Gastroesophageal sphincter (tissue), 4 donors: ENCODE results near the gene RNF144A. TPM values are rescaled to one million over a fixed set of nuclear protein-coding genes. Genes with fewer than 3 reads are reported as not detected.
A peak's percentile ranks its signal among the peaks of the same experiment; 100 is the strongest.

Experiments
- ATAC-seq: fragments of 150-250 bp; one replicate; pipeline ENCODE4 v1.9.1; 2016; ENCODE audit warnings: mild to moderate bottlenecking, moderate library complexity
- H3K27ac ChIP-seq, 4 donors: fragments of 200-600 bp; sonication (generic) in 3 of 4; 1 replicate in 3 of 4; 2 replicates in 1 of 4; pipeline ENCODE4 v1.5.1; 2016 to 2019
- H3K27me3 ChIP-seq: fragments of 200-600 bp; sonication (generic); one replicate; pipeline ENCODE4 v1.5.1; 2019
- H3K36me3 ChIP-seq, 2 donors: fragments of 200-600 bp; sonication (generic); one replicate each; pipeline ENCODE4 v1.5.1; 2019; ENCODE audit warnings: control low read depth in 1 of 2
- H3K4me1 ChIP-seq, 3 donors: fragments of 200-600 bp; sonication (generic); 1 replicate in 2 of 3; 2 replicates in 1 of 3; pipeline ENCODE4 v1.5.1; 2016 to 2019; ENCODE audit warnings: control low read depth in 2 of 3
- H3K4me3 ChIP-seq, 2 donors: fragments of 200-600 bp; sonication (generic); one replicate each; pipeline ENCODE4 v1.5.1; 2019; ENCODE audit warnings: mild to moderate bottlenecking in 1 of 2, moderate library complexity in 1 of 2
- H3K9me3 ChIP-seq, 3 donors: fragments of 200-600 bp; sonication (generic); one replicate each; pipeline ENCODE4 v1.5.1; 2017 to 2019; ENCODE audit warnings: control low read depth in 2 of 3
- CTCF ChIP-seq, 4 experiments: fragments of 200-600 bp in 2 of 4; fragments of 450-650 bp in 2 of 4; sonication (generic) in 1 of 4; IDR thresholded peaks; one replicate each; pipeline ENCODE4 v1.5.1; 2017 to 2019; ENCODE audit warnings: antibody characterized with exemption in 4 of 4, mild to moderate bottlenecking in 2 of 4, moderate library complexity in 2 of 4
- EP300 ChIP-seq: sonication (generic); formaldehyde crosslinking; IDR thresholded peaks from one replicate; pipeline ENCODE4 v1.6.1; 2017; ENCODE audit warnings: antibody characterized with exemption, mild to moderate bottlenecking
- POLR2A ChIP-seq, 2 donors: fragments of 450-650 bp; IDR thresholded peaks; one replicate each; pipeline ENCODE4 v1.6.1; 2017; ENCODE audit warnings: antibody characterized with exemption in 2 of 2, mild to moderate bottlenecking in 2 of 2, moderate library complexity in 1 of 2
- POLR2AphosphoS5 ChIP-seq: sonication (generic); formaldehyde crosslinking; IDR thresholded peaks from one replicate; pipeline ENCODE4 v1.6.1; 2017; ENCODE audit warnings: antibody characterized with exemption
- WGBS, 2 donors: methylation state at CpG; one replicate each; pipeline ENCODE4 v1.1.5; 2018; ENCODE audit warnings: low coverage in 1 of 2; 5-methylcytosine and 5-hydroxymethylcytosine counted together
- total RNA-seq, 4 donors: library from RNA; depleted of rRNA; stranded (reverse); fragments of >200 nt; gene quantifications; one replicate each; pipeline ENCODE4 v1.1.0, GENCODE V29; 2016

Gene RNF144A
- total RNA-seq, 4 donors from 2014 or later = 7.2 to 12.9 (median 8.8) TPM

GRCh38 chr2:7035884-7036283, 118.7 kb downstream of the RNF144A start:
- Histone ChIP-seq H3K4me3 (no peak overlapping the region), H3K9me3 (no peaks in the 10 kb centered on the region), H3K27me3 (no peaks in the 10 kb centered on the region), H3K4me1 (peaks cover 0 to 15% (median 0%) of the 10 kb centered on the region in 3 donors), H3K27ac (no peak overlapping the region), H3K36me3 (peaks cover 0 to 55% of the 10 kb centered on the region in 2 donors)
- no peak for ATAC-seq
- TF ChIP-seq POLR2AphosphoS5 (no peak), CTCF (IDR thresholded peaks at IDR 0.05) (no peak), POLR2A (IDR thresholded peaks at IDR 0.05) (no peak)
- WGBS, 2 donors = 94 to 100% methylated on average over 1 to 8 of the region's 13 CpGs

GRCh38 chr2:7037340-7038333, 120.4 kb downstream of the RNF144A start:
- 62 to 70% methylated on average over 17 of the region's 18 CpGs for WGBS, 2 donors
- Histone ChIP-seq H3K27me3 (no peaks in the 10 kb centered on the region), H3K4me1 (peaks cover 0 to 15% (median 0%) of the 10 kb centered on the region in 3 donors), H3K36me3 (peaks cover 0 to 50% of the 10 kb centered on the region in 2 donors), H3K4me3 (no peak overlapping the region), H3K9me3 (no peaks in the 10 kb centered on the region), H3K27ac (no peak overlapping the region)
- peak; percentile 62 for ATAC-seq
- no peak for TF ChIP-seq EP300
- peak in 3 of 4 experiments; percentile 58 to 73 (median 59) for TF ChIP-seq CTCF (IDR thresholded peaks at IDR 0.05)

GRCh38 chr2:7040547-7040946, 123.3 kb downstream of the RNF144A start:
- WGBS, 2 donors = 62 to 77% methylated on average over 4 to 8 of the region's 8 CpGs
- Histone ChIP-seq H3K4me1 (peaks cover 0 to 18% (median 0%) of the 10 kb centered on the region in 3 donors), H3K27ac (no peak overlapping the region), H3K27me3 (no peaks in the 10 kb centered on the region), H3K9me3 (no peaks in the 10 kb centered on the region), H3K4me3 (no peak overlapping the region), H3K36me3 (peaks cover 0 to 37% of the 10 kb centered on the region in 2 donors)
- TF ChIP-seq CTCF (IDR thresholded peaks at IDR 0.05) = no peak
- no peak for TF ChIP-seq POLR2A (IDR thresholded peaks at IDR 0.05)
- no peak for TF ChIP-seq POLR2AphosphoS5
- TF ChIP-seq EP300 = no peak
- ATAC-seq = no peak

- Histone ChIP-seq H3K9me3 (no peaks in the 10 kb centered on the region), H3K27ac (no peak overlapping the region), H3K27me3 (no peaks in the 10 kb centered on the region), H3K4me1 (peaks cover 0 to 18% (median 0%) of the 10 kb centered on the region in 3 donors), H3K4me3 (no peak overlapping the region), H3K36me3 (peaks cover 0 to 33% of the 10 kb centered on the region in 2 donors)
- 83 to 93% methylated on average over 1 to 4 of the region's 7 CpGs for WGBS, 2 donors
- no peak for ATAC-seq
- no peak for TF ChIP-seq POLR2AphosphoS5
- no peak for TF ChIP-seq POLR2A (IDR thresholded peaks at IDR 0.05)
These were observed 124.2 kb downstream of the RNF144A start for GRCh38 chr2:7041421-7041820.

- Histone ChIP-seq H3K4me3 (no peak overlapping the region), H3K27ac (no peak overlapping the region), H3K4me1 (peaks cover 0 to 10% (median 0%) of the 10 kb centered on the region in 3 donors), H3K36me3 (peaks cover 0 to 33% of the 10 kb centered on the region in 2 donors), H3K9me3 (no peaks in the 10 kb centered on the region), H3K27me3 (no peaks in the 10 kb centered on the region)
- TF ChIP-seq POLR2AphosphoS5 (no peak), POLR2A (IDR thresholded peaks at IDR 0.05) (no peak), EP300 (no peak), CTCF (IDR thresholded peaks at IDR 0.05) (no peak)
- WGBS, 2 donors = 61 to 68% methylated on average over 3 of the region's 3 CpGs
- no peak for ATAC-seq
These were observed 126.5 kb downstream of the RNF144A start for GRCh38 chr2:7043690-7044089.
